Stimulated activated CD8-positive, alpha-beta memory T cell treated with anti-CD3 and anti-CD28 coated beads, Interleukin-15, amount 100 ng/mL, for 4 hours (primary cell): ENCODE results near the gene ADGRD1.

Experiments used
- DNase-seq, 2 donors: peaks; one replicate each; pipeline ENCODE4 v3.0.0-alpha.2; 2020; ENCODE audit warnings: low read depth in 2 of 2

ADGRD1 gene

DNA sequence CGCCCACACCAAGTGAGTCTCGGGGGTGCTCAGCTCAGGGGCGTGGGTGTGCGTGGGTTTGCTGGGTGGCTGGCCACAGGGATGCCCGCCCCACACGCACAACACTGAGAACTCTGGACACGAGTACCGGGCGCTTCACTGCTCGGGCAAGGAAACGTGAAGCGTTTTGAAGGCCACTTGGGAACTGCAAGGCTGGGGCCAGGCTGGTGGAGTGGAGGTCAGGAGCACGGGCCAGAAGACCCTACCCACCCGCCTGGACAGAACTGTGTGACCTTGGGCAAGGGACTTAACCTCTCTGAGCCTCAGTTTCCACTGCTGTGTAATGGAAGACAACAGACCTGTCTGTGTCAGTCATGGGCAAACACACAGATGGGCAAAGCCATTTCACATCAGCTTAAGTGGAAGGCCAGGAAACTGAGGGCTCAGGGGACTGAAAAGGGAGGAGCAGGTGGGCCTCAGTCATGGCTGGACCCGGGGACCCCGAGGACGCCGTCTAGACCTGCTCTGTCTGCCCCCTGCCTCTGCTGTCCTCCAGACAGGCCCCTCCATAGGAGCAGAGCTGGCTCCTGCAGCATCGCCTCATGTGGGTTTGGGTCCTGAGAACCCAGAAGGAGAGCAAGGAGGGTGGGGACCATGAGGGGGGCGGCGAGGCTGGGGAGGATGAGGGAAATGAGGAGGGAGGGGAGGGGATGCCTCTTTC lies 52.5 kb downstream of the ADGRD1 start:
- DNase-seq = no peak

DNA sequence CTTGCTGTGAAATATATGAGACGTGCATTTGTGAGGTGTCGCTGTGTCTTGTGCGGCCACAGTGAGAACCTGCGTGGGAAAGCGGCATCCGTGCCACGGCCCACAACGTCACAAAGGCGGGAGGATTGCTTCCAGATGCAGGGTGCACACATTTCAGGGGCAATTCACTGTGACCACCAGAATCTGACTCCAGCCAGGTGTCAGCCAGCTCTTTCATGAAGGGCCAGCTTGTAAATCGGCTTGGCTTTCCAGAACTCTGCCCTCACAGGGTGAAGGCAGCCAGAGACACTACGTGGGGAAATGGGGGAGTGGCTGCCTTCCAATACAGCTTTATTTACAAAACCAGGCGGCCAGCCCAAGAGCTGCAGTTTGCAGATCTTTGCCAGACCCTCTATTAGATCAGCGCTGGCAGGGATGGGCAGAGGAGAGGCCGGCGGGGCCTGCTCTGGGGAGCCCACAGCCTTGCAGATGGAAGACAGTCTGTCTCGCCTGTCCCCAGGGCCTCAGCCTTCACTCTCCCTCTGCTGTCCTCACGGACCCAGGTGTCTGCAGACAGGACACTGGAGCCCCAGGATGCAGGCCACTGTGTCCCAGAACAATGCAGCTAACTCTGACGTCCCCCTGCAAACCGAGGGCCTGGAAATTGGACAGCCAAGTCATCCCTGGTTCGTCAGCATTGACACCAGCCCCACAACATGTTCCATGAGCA lies 53.5 kb downstream of the ADGRD1 start:
- no peak for DNase-seq

- no peak for DNase-seq
These were observed 54.0 kb downstream of the ADGRD1 start for GRCh38 chr12:131007740-131008117.

DNA sequence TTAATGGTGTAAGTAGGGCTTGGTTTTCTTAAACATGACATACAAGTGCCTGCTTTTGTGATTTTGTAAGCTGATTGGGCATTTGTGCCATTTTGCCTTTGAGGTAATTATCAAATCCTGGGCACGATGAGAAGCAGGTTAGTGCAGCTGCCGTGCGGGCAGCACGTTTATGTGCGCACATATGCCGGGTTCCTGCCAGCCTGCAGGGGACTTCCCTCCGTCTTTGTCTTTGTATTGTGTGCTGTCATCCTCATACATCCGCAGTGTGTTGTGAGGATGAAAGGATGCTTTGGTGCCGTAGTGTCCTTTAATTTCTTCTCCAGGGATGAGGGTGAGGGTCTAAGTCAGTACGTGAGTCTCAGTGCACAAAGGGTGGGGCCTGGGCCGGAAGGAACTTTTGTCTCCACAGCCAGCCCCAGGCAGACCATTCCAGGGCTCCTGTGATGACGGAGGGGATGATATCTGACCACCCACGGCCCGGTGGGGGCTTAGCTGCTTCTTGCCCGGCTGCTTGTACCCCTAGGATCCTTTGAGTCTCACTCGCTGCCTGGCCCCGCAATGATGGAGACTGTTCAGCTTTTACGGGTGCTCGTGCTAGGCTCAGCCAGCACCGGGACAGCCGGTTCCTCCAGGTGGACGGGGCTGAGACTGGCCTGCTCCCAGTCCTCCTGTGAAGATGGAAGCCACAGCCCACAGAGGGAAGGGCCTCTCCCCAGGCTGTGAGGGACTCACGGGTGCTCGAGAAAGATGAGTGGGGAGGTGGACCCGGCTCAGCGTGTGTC lies 54.6 kb downstream of the ADGRD1 start:
- no peak for DNase-seq

- DNase-seq = no peak
These were observed 55.2 kb downstream of the ADGRD1 start for GRCh38 chr12:131008913-131009270.

GRCh38 chr12:131009595-131010395 lies 56.1 kb downstream of the ADGRD1 start:
- no peak for DNase-seq

DNA sequence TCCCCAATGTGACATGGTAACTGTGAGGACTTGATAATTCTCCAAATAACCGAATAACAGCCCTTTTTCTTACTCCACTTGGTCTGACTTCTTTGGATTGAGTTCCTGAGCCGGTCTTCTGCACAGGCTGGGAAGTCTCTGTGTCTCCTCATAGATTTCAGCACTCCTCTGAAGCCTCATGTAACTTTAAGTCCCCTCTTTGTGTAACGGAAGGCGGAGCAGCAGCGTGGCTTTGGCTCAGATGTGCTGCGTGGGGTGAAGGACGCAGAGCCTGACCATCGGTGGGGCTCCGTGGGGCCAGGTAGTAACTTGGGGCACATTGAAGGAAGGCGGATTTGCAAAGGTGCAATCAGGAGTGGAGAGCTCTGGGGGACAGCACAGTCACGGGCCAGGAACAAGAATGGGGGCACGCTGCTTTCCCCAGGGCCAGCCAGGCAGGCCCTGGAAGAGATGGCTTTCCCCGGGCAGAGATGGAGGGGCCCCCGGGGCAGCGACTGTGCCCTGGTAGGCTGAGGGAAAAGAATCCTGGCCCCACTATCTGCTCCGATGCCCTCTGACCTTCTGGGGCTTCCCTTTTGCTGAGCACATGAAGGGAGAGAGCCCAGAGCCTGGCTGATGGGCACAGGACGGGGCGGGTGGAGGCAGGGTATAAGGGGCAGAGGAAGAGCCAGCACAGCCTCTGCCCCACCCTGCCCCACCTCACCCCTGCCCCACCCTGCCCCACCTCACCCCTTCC lies 56.9 kb downstream of the ADGRD1 start:
- no peak for DNase-seq

- no peak for DNase-seq
These were observed 57.7 kb downstream of the ADGRD1 start for GRCh38 chr12:131011165-131012079.

DNA sequence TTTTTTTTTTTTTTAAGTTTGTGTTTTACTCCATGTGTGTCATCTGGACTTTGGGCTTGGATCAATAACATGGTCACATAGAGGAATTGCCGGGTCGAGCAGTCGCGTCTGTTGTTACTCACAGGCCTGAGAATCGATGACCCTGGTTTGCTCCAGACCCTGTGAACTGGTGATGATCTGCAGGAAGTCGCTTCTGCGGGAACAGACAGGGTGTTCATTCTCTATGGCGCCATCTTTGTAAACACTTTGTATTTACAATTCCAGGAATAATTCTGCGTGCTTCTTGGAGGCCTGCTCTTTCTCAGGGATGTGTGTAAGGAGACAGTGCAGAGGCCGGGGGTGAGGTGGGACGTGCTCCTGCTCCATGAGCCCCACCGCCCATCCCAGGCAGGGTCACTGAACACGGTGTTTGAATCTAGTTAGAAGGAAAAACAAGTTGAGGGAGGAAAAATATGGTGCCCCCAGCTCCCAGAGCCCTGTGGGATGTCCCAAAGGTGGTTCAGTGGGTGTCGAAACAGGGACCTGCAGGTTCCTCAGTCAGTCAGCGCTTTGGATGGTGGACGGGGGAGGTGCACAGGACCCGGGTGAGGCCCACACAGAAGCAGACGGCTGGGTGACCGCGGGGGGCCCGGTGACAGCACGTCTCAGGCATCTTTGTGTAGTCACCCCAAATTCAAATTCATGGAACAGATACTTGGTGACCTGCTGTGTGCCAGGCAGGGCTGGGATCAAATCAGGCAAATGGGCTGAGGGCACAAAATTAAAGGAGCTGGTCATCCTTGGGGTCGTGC lies 58.8 kb downstream of the ADGRD1 start:
- no peak for DNase-seq

DNA sequence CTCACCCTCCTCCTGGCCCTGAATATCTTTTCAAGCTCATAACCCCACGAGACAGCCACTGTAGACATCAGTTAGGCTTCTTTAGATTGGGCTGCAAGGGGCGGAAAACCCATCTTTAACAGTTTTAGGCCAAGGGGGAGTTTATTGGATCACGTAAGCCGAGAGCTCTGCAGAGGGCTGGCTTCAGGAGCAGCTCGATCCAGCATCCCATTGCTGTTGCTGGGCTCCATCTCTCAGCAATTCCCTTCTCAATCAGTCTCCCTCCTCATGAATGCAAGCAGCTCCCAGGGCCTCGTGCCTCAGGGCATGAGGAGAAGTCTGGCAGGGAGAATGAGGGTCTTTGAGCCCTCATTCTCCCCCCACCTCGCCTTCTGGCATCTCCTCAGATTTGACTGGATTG lies 59.4 kb downstream of the ADGRD1 start:
- no peak for DNase-seq

- no peak for DNase-seq
These were observed 60.6 kb downstream of the ADGRD1 start for GRCh38 chr12:131014343-131014742.

DNA sequence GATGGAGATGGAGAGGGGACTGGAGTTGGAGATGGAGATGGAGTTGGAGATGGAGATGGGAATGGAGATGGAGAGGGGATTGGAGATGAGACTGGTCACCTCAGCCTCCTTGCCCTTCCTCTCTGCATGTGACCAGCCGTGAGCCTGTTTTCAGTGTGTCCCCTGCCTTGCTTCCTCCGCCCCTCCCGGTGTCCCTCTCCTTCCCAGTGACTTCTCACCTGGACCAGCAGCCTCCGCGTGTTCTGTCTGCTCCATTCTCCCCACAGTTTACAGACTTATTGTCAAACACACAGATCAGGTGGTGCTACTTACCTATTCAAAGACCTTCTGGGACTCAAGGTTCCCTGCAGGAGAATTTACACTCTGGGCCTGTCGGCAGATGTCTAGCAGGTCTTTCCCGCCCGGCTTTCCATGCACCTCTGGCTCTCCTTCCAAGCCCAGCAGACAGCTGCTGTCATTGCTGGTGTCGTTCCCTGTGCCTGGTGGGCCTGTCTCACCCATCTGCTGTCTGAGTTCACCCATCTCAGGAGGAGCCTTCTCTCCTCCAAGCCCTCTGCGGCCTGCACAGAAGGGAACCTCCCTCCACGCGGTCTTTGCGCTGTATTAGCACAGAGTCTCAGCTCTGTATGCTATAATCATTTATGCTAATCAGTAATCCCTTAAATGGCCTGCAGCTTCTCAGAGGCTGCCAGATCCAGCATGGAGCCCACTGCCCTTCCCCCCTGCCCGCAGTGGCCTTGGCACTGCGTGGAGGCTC lies 62.1 kb downstream of the ADGRD1 start:
- no peak for DNase-seq

GRCh38 chr12:131017477-131017991 lies 63.8 kb downstream of the ADGRD1 start:
- DNase-seq = no peak

GRCh38 chr12:131018019-131018620 lies 64.4 kb downstream of the ADGRD1 start:
- DNase-seq = no peak

DNA sequence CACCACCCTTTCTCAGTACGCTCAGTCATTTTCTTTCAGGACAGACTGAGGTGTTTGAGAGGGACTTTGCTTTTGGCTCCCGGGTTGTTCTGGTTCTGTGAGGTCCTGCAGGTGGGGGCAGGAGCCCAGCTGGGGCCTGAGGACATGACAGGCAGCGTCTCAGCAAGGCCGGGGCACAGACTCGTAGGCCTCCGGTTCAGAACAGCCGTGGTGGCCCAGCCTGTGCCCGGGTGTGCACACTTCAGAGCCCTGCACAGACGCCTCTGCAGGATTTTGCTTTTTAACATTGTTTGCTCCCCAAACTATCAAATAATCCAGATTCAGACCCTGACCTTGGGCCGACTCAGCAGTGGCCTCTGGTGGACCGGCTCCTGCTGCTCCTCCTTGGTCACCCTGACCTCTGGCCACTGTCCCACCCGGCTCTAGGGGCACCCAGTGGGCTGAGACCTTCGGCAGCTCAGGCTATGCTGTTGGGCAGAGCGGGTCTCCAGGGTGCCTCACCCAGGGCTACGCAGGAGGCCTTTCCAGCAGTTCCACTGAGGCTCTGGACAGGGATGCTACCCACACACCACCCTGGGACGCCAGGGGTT lies 65.2 kb downstream of the ADGRD1 start:
- DNase-seq = no peak

DNA sequence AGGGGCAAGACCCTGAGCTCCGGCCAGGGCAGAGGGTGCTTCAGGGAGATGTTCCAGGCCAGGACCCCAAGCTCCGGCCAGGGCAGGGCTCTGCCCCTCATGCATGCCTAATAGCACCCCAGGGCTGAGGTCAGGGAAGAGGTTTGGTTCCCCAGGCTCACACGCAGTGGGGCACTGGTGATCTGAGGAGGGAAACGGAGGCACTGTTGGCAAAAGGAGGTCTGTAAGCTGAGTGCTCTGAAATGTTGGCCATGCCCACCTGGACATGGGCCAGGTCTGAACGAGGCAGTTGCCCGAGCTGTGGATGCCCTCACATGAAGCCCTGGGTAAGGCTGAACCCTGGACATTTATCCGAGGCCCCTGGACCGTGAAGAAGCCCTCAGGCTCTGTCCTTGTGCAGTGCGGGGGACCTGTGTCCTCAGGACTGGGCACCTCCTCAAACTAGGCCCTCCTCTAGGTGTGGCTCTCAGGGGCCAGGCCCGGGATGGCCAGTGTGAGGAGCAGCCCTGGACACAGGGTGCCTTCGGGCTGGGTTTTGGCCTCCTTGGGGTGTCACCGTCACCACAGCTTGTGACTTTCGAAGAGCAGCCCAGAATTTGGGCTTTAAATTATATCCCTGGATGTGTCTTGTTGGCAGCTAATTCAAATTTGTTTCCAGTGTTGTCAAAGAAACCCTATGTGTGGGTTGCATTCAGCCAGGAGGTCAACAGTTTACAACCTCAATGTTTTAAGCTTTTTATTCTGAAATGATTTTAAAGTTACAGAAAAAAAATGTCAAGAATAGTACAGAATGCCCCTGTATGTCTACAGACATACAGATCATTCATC lies 66.8 kb downstream of the ADGRD1 start:
- DNase-seq = no peak

DNA sequence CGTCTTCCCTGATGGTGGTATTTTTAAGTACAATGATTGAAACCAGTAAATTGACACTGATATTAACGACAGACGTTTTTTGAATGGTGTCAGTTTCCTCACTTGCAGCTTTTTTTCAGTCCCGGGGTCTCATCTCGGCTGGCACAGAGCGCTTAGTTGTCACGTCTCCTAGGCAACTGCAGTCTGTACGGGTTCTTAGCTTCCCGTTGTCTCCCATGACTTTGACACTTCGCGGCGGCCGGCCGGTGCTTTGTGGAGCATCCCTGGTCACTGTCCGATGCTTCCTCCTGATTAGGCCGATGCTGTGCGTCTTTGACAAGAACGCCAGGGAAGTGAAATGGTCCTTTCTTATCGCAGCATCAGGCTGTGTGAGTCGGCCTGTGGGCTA lies 67.4 kb downstream of the ADGRD1 start:
- DNase-seq = no peak
